A549 (cell line): ENCODE measurements around the gene RAPGEF6. TPM values are rescaled to one million over a fixed set of nuclear protein-coding genes. Genes with fewer than 3 reads are reported as not detected.
A peak's percentile ranks its signal among the peaks of the same experiment; 100 is the strongest.

Experiments
- ATAC-seq, 2 experiments: fragments of 200-7000 bp in 1 of 2; fragments of >200 bp in 1 of 2; cut with Nextera tagmentation in 1 of 2; cut with Tn5 transposase in 1 of 2; 3 replicates each; pipeline versions ENCODE4 v1.8.0 to v1.9.1; 2018 to 2020; ENCODE audit warnings: mild to moderate bottlenecking in 1 of 2, moderate library complexity in 1 of 2
- CTCF ChIA-PET: fragments of 300-600 bp; sonication (Branson Sonifier 250); formaldehyde crosslinking; extraction: SDS; loops from one replicate; lab custom pipeline; 2021; ENCODE audit warnings: antibody characterized with exemption, inconsistent platforms; lab: Yijun Ruan, JAX
- POLR2A ChIA-PET: fragments of 350-600 bp; formaldehyde crosslinking; extraction: SDS; loops from one replicate; lab custom pipeline; 2021; ENCODE audit warnings: antibody characterized with exemption, inconsistent platforms; lab: Yijun Ruan, JAX
- DNase-seq, 2 experiments: peaks; one replicate each; pipeline versions ENCODE4 v3.0.0 to v3.0.0-alpha.2; 2011 to 2016; ENCODE audit warnings: low read depth in 1 of 2, low spot score in 1 of 2
- FAIRE-seq: peaks from 2 replicates; lab custom pipeline; 2011; peaks lifted over from hg19 to GRCh38; lab: Jason Lieb, UNC
- H3K27ac ChIP-seq, 2 experiments: fragments of >200 bp; sonication (Bioruptor Twin); formaldehyde crosslinking; 3 replicates each; pipeline ENCODE4 v1.5.1; 2016 to 2017
- H3K4me1 ChIP-seq: fragments of >200 bp; sonication (Bioruptor Twin); formaldehyde crosslinking; 3 replicates; pipeline ENCODE4 v1.6.1; 2016
- H3K4me2 ChIP-seq: fragments of >200 bp; sonication (Bioruptor Twin); formaldehyde crosslinking; 3 replicates; pipeline ENCODE4 v1.6.1; 2016
- H3K4me3 ChIP-seq: fragments of >200 bp; sonication (Bioruptor Twin); formaldehyde crosslinking; 3 replicates; pipeline ENCODE4 v1.5.1; 2016
- H3K9me3 ChIP-seq: fragments of >200 bp; sonication (Bioruptor Twin); formaldehyde crosslinking; 3 replicates; pipeline ENCODE4 v1.6.1; 2016
- CBX2 ChIP-seq: fragments of 200-600 bp; sonication (generic); IDR thresholded peaks from 2 replicates; pipeline ENCODE4 v1.6.1; 2016; ENCODE audit warnings: low read depth, mild to moderate bottlenecking, borderline replicate concordance
- EHMT2 ChIP-seq: fragments of 200-600 bp; sonication (generic); IDR thresholded peaks from 2 replicates; pipeline ENCODE4 v1.6.1; 2016; ENCODE audit warnings: antibody characterized with exemption, low read depth, mild to moderate bottlenecking, moderate library complexity
- EP300 ChIP-seq, 2 experiments: fragments of >200 bp; sonication (Bioruptor Twin); formaldehyde crosslinking; IDR thresholded peaks; 2 replicates in 1 of 2; 3 replicates in 1 of 2; pipeline ENCODE4 v1.6.1; 2016 to 2017
- ESRRA ChIP-seq: fragments of 150-350 bp; IDR thresholded peaks from 2 replicates; pipeline ENCODE4 v1.6.1; 2014; ENCODE audit warnings: mild to moderate bottlenecking, low read length, borderline replicate concordance
- FOSL2 ChIP-seq, 2 experiments: fragments of 450-650 bp in 1 of 2; fragments of >200 bp in 1 of 2; sonication (Bioruptor Twin) in 1 of 2; formaldehyde crosslinking; IDR thresholded peaks; 2 replicates each; pipeline versions ENCODE4 v1.5.0 to v1.6.1; 2016 to 2020; ENCODE audit warnings: mild to moderate bottlenecking in 1 of 2, moderate library complexity in 1 of 2
- GATA3 ChIP-seq: IDR thresholded peaks from 2 replicates; pipeline ENCODE4 v1.6.1; 2012; ENCODE audit warnings: borderline replicate concordance
- HDAC2 ChIP-seq: fragments of 200-600 bp; sonication (generic); IDR thresholded peaks from 2 replicates; pipeline ENCODE4 v1.6.1; 2016
- HOXA7 ChIP-seq: fragments of 250-450 bp; sonication (Bioruptor Pico); IDR thresholded peaks from 2 replicates; pipeline ENCODE4 v1.5.0; 2020; ENCODE audit warnings: mild to moderate bottlenecking, moderate library complexity
- HOXB5 ChIP-seq: fragments of 250-450 bp; sonication (Bioruptor Pico); IDR thresholded peaks from 2 replicates; pipeline ENCODE4 v1.5.0; 2020; ENCODE audit warnings: mild to moderate bottlenecking, moderate library complexity
- JUN ChIP-seq, 2 experiments: fragments of >200 bp; sonication (Bioruptor Twin); formaldehyde crosslinking; IDR thresholded peaks; 2 replicates in 1 of 2; 3 replicates in 1 of 2; pipeline ENCODE4 v1.6.1; 2016 to 2017
- KDM1A ChIP-seq: fragments of 200-600 bp; sonication (generic); IDR thresholded peaks from 2 replicates; pipeline ENCODE4 v1.6.1; 2016; ENCODE audit warnings: low read depth, mild to moderate bottlenecking
- MAFK ChIP-seq: fragments of 450-650 bp; IDR thresholded peaks from 2 replicates; pipeline ENCODE4 v1.6.1; 2014; ENCODE audit not compliant: partially characterized antibody
- MYC ChIP-seq: IDR thresholded peaks from 2 replicates; pipeline ENCODE4 v1.6.1; 2012; ENCODE audit warnings: mild to moderate bottlenecking, inconsistent platforms, low read length, improper control_type of control experiment, borderline replicate concordance
- NR3C1 ChIP-seq: fragments of >200 bp; sonication (Bioruptor Twin); formaldehyde crosslinking; IDR thresholded peaks from 3 replicates; pipeline ENCODE4 v1.6.1; 2017
- POLR2A ChIP-seq: IDR thresholded peaks from 2 replicates; pipeline ENCODE4 v1.6.1; 2012; ENCODE audit warnings: mild to moderate bottlenecking, low read length
- POLR2AphosphoS2 ChIP-seq: conservative IDR thresholded peaks from 2 replicates; pipeline ENCODE4 v1.6.1; 2012; ENCODE audit warnings: low read length, improper control_type of control experiment, inconsistent platforms
- RCOR1 ChIP-seq: fragments of 150-350 bp; IDR thresholded peaks from 2 replicates; pipeline ENCODE4 v1.6.1; 2014; ENCODE audit warnings: antibody characterized with exemption, low read length, low read depth
- RNF2 ChIP-seq: fragments of 200-600 bp; sonication (generic); IDR thresholded peaks from 2 replicates; pipeline ENCODE4 v1.6.1; 2016; ENCODE audit warnings: low read depth, mild to moderate bottlenecking, antibody characterized with exemption, moderate library complexity, borderline replicate concordance
- ZFP36 ChIP-seq: fragments of 450-650 bp; IDR thresholded peaks from 2 replicates; pipeline ENCODE4 v1.6.1; 2014; ENCODE audit warnings: borderline replicate concordance; ENCODE audit not compliant: partially characterized antibody
- WGBS: methylation state at CpG from one replicate; pipeline ENCODE4 v1.1.6; 2017; ENCODE audit errors: missing lambda C conversion rate; 5-methylcytosine and 5-hydroxymethylcytosine counted together
- polyA plus RNA-seq, 4 experiments: library from polyadenylated mRNA; depleted of rRNA in 3 of 4; stranded (reverse); fragments of >200 nt; fragmentation: RNase III in 1 of 4; extraction: RNeasy Plus Mini Kit Qiagen cat#74134 plus additional on column Dnase treatment in 1 of 4; gene quantifications; 2 replicates in 3 of 4; 3 replicates in 1 of 4; pipeline ENCODE4 v1.2.3, GENCODE V29; 2011 to 2017
- TF ChIP-seq, protein P1 (sequence below): fragments of 250-450 bp; sonication (Bioruptor Pico); IDR thresholded peaks from 2 replicates; pipeline ENCODE4 v1.5.0; 2020; ENCODE audit warnings: low read depth, mild to moderate bottlenecking, moderate library complexity
- TF ChIP-seq, protein P2 (sequence below): fragments of 200-600 bp; sonication (generic); IDR thresholded peaks from 2 replicates; pipeline ENCODE4 v1.6.1; 2016; ENCODE audit warnings: antibody characterized with exemption, mild to moderate bottlenecking, moderate library complexity
- TF ChIP-seq, protein P3 (sequence below): fragments of >200 bp; sonication (Bioruptor Twin); formaldehyde crosslinking; IDR thresholded peaks from 3 replicates; pipeline ENCODE4 v1.6.1; 2016

RAPGEF6 gene
- polyA plus RNA-seq, 2 of the 4 experiments (the other 2 are of a cell fraction) = 5.9 to 15.2 TPM

DNA sequence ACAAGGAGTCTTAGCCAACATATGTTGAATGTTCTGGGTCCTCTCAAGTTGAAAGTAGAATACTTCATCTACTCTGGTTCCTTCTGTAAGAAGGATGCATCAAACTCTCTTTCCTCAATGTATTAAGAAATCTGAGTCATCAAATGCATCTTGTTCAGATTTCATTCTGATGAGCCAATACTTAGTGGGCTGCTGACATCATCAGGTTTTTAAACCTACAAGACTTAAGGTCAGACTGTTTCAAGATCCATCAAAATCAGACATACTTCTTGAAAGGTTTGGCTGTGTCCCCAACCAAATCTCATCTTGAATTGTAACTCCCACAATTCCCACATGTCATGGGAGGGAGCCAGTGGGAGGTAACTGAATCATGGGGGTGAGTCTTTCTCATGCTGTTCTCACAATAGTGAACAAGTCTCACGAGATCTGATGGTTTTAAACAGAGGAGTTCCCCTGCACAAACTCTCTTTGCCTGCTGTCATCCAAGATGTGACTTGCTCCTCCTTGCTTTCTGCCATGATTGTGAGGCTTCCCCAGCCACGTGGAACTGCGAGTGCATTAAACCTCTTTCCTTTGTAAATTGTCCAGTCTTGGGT is 168.8 kb downstream of the RAPGEF6 start:
- 92% methylated on average over 3 of the region's 3 CpGs for WGBS
- peak in 1 of 2 experiments; percentile 12 for DNase-seq
- H3K4me3 ChIP-seq = no peak overlapping the region
- ChIA-PET CTCF (no interaction called here), POLR2A (no interaction called here)
- no peak overlapping the region for H3K4me2 ChIP-seq
- H3K9me3 ChIP-seq = no peaks in the 10 kb centered on the region
- H3K27ac ChIP-seq = no peak overlapping the region
- no peaks in the 10 kb centered on the region for H3K4me1 ChIP-seq
- peak in 1 of 2 experiments; percentile 50; a peak in 2 of 6 replicates for ATAC-seq
- no peak for FAIRE-seq
- TF ChIP-seq MYC = no peak
- TF ChIP-seq, protein P1, sequence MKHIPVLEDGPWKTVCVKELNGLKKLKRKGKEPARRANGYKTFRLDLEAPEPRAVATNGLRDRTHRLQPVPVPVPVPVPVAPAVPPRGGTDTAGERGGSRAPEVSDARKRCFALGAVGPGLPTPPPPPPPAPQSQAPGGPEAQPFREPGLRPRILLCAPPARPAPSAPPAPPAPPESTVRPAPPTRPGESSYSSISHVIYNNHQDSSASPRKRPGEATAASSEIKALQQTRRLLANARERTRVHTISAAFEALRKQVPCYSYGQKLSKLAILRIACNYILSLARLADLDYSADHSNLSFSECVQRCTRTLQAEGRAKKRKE = no peak
- no peak for TF ChIP-seq GATA3
- no peak for TF ChIP-seq HOXB5 (CRISPR knock-in tag)
- no peak for TF ChIP-seq RCOR1
- no peak for TF ChIP-seq HOXA7 (CRISPR knock-in tag)
- TF ChIP-seq MAFK = peak; percentile 74

DNA sequence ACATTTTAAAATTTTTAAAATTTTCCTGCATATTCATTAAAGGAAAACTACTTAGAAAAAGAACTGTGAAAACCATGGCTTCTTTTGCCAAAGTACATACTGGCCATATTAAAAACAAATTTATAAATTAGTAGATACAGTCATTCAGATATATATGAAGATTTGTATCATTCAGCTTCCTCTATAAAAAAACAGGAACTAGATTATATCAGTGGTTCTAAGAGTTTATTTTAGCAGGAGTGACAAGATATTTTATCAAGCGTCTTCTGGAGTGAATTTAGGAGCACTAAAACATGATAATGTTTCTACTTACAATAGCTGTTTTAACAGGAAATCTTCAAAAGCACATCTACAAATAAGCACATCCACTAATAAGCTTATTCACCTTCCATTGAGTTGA is 171.4 kb downstream of the RAPGEF6 start:
- 87% methylated on average over 1 of the region's 1 CpG for WGBS
- ATAC-seq (no peak), FAIRE-seq (no peak), DNase-seq (no peak)
- H3K4me1 ChIP-seq = no peaks in the 10 kb centered on the region
- TF ChIP-seq, protein P2, sequence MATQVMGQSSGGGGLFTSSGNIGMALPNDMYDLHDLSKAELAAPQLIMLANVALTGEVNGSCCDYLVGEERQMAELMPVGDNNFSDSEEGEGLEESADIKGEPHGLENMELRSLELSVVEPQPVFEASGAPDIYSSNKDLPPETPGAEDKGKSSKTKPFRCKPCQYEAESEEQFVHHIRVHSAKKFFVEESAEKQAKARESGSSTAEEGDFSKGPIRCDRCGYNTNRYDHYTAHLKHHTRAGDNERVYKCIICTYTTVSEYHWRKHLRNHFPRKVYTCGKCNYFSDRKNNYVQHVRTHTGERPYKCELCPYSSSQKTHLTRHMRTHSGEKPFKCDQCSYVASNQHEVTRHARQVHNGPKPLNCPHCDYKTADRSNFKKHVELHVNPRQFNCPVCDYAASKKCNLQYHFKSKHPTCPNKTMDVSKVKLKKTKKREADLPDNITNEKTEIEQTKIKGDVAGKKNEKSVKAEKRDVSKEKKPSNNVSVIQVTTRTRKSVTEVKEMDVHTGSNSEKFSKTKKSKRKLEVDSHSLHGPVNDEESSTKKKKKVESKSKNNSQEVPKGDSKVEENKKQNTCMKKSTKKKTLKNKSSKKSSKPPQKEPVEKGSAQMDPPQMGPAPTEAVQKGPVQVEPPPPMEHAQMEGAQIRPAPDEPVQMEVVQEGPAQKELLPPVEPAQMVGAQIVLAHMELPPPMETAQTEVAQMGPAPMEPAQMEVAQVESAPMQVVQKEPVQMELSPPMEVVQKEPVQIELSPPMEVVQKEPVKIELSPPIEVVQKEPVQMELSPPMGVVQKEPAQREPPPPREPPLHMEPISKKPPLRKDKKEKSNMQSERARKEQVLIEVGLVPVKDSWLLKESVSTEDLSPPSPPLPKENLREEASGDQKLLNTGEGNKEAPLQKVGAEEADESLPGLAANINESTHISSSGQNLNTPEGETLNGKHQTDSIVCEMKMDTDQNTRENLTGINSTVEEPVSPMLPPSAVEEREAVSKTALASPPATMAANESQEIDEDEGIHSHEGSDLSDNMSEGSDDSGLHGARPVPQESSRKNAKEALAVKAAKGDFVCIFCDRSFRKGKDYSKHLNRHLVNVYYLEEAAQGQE = no peak
- TF ChIP-seq JUN (IDR thresholded peaks at IDR 0.05) = no peak
- no peak for TF ChIP-seq EP300 (IDR thresholded peaks at IDR 0.05)
- TF ChIP-seq POLR2A = no peak
- TF ChIP-seq CBX2 = no peak
- no peak for TF ChIP-seq ZFP36
- TF ChIP-seq, protein P3, sequence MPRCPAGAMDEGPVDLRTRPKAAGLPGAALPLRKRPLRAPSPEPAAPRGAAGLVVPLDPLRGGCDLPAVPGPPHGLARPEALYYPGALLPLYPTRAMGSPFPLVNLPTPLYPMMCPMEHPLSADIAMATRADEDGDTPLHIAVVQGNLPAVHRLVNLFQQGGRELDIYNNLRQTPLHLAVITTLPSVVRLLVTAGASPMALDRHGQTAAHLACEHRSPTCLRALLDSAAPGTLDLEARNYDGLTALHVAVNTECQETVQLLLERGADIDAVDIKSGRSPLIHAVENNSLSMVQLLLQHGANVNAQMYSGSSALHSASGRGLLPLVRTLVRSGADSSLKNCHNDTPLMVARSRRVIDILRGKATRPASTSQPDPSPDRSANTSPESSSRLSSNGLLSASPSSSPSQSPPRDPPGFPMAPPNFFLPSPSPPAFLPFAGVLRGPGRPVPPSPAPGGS = no peak
- TF ChIP-seq RNF2 = no peak
- no peak for TF ChIP-seq NR3C1
- no peak for TF ChIP-seq ESRRA
- no peak for TF ChIP-seq KDM1A
- TF ChIP-seq HDAC2 = no peak
- no peak for TF ChIP-seq EHMT2
- TF ChIP-seq POLR2AphosphoS2 = no peak
- no peak for TF ChIP-seq FOSL2 (IDR thresholded peaks at IDR 0.05)
- TF ChIP-seq FOSL2 (CRISPR knock-in tag; IDR thresholded peaks at IDR 0.05) = no peak
- TF ChIP-seq RCOR1 = no peak
- ChIA-PET POLR2A (no interaction called here), CTCF (no interaction called here)
- H3K9me3 ChIP-seq = no peaks in the 10 kb centered on the region
- no peak overlapping the region for H3K27ac ChIP-seq
- no peak overlapping the region for H3K4me3 ChIP-seq
- H3K4me2 ChIP-seq = no peak overlapping the region
